22Rv1 (cell line): ENCODE measurements around the gene GALNT12.

Experiments used
- CTCF ChIP-seq: fragments of 450-650 bp; IDR thresholded peaks from 2 replicates; pipeline ENCODE4 v1.5.1; 2017; ENCODE audit warnings: mild to moderate bottlenecking
- ZFX ChIP-seq: fragments of 450-650 bp; IDR thresholded peaks from 2 replicates; pipeline ENCODE4 v1.6.1; 2017; ENCODE audit warnings: antibody characterized with exemption, borderline replicate concordance

GRCh38 chr9:98821831-98822230 lies 14.4 kb downstream of the GALNT12 start:
- TF ChIP-seq CTCF (no peak), ZFX (no peak)
